ENCODE measurements around the gene PPP1R8.

GRCh38 chr1:27873671-27874384 is 43.2 kb downstream of the PPP1R8 start:
- TF ChIP-seq POLR2A (IDR thresholded peaks at IDR 0.05) = peak; percentile 6
- TF ChIP-seq, protein P1, sequence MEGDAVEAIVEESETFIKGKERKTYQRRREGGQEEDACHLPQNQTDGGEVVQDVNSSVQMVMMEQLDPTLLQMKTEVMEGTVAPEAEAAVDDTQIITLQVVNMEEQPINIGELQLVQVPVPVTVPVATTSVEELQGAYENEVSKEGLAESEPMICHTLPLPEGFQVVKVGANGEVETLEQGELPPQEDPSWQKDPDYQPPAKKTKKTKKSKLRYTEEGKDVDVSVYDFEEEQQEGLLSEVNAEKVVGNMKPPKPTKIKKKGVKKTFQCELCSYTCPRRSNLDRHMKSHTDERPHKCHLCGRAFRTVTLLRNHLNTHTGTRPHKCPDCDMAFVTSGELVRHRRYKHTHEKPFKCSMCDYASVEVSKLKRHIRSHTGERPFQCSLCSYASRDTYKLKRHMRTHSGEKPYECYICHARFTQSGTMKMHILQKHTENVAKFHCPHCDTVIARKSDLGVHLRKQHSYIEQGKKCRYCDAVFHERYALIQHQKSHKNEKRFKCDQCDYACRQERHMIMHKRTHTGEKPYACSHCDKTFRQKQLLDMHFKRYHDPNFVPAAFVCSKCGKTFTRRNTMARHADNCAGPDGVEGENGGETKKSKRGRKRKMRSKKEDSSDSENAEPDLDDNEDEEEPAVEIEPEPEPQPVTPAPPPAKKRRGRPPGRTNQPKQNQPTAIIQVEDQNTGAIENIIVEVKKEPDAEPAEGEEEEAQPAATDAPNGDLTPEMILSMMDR (IDR thresholded peaks at IDR 0.05) = no peak
